ENCODE results near the gene LRFN2.

The LRFN2 gene

DNA sequence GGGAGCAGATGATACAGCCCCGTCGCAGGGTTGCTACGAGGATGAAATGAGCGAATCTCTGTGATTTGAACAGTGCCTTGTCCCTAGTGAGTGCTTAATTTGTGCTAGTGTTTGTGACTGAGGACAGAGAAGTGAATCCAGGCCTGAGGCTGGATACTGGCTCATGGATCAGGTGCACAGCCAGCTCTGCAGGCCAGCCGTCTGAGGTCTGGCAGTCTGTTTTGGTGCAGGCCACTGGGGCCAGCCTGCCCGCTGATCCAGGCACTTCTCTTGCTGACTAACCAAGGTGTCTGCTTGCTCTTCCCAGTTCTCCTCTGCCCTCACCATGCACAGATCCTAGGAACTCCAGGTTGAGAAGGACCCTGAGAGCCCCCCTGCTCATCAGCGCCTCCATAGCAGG is 181.0 kb downstream of the LRFN2 start:
- no peak for DNase-seq (ENCODE audit: low read depth in 1 of 2, low spot score in 1 of 2)

DNA sequence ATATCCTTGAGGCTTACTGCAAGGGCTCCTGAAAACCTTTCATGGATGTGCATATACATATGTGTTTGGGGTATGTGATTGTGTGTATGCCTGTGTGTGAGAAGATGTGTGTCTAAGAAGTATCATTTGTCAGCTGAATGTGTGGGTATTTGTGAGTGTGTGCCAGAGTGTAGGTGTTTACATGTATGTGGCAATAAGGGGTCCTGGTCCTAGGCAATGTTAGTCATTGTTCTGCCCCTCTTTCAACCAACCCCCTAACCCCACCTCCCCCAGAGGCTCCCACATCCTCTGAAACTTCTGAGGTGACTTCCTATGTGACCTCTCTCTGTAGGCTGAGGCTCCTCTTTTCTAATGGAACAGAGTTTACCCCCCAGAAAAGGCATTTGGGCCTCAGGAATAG is 186.4 kb downstream of the LRFN2 start:
- DNase-seq (ENCODE audit: low read depth in 1 of 2, low spot score in 1 of 2) = no peak

DNA sequence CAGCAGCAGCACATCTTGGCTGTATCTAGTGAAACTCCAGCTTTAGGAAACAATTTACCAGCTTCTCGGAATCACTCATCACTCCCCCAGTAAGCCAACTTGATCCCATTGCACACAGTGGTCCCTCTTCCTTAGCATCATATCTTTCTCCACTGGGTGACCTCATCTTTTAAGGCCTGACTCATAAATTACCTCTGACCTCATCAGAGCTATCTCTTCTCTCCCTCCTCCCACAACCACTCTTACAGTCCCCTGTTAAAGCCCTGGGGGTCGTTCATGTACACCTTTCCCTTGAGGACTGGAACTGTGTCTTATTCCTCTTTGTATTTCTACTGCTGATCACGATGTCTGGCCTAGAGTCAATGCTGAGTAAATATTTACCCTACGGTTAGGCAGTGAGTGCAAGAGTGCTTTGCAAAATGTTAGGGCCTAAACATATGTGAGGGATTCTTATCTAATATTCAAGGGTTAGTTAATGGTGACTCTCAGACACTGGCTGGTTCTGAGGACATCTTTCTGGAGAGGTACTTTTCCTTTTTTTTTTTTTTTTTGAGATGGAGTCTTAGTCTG is 187.2 kb downstream of the LRFN2 start:
- no peak for DNase-seq (ENCODE audit: low read depth in 1 of 2, low spot score in 1 of 2)

DNA sequence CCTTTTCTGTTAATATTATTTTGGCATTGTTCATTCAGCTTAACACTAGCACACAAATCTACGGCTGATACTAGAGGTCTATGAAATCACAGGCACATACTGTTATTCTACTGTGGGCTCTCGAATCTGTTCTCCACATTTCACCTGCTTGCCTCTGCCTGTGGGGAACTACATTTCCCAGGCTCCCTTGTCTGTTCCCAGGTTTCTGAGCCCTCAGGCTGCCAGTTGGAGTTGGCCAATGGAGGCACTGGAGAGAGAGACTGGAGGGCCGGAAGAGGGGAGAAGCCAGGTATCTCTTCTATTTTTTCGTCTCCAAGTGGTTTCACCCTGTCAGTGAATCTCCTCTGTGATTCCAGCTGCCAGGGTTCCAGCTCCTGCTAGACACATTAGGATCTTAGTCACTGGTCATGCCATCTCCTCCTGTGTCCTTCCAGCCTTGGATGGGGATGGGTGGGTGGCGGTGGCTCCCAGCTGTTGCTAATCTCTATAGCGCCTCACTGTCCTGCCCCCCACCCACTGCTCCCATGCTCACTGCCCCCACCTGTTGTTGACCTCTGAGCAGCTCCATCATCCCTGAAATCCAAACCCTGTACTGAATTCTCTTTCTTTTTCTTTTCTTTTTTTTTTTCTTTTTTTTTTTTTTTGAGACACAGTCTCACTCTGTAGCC is 188.2 kb downstream of the LRFN2 start:
- DNase-seq (ENCODE audit: low read depth in 1 of 2, low spot score in 1 of 2) = no peak

DNA sequence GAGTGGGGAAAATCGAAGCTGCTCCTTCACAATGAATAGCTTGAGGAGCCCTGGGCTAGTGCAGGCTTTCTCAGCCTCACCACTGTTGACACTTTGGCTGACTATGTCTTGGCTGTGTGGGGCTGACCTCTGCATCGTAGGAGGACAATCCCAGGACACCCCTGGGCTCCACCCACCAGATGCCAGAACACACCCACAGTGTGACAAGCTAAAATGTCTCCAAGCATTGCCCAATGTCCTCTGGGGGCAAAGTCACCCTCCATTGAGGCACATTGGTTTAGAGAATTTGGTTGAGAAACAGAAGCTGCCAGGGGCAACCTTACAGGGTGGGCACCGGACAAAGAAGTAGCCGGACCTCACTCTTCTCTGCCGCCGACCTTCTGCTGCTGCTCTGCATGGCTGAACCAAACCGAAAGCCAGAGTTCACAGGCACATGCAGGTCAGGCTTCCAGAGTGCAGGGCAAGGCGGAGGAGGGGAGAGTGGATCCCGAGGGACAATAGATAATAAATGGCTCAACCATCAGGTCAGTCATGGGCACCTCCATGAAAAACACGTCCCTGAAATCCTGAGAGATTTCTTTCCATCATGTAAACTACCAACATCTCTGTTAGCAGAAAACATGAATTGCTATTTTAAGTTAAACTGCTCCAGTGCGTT is 189.0 kb downstream of the LRFN2 start:
- DNase-seq (ENCODE audit: low read depth in 1 of 2, low spot score in 1 of 2) = no peak

DNA sequence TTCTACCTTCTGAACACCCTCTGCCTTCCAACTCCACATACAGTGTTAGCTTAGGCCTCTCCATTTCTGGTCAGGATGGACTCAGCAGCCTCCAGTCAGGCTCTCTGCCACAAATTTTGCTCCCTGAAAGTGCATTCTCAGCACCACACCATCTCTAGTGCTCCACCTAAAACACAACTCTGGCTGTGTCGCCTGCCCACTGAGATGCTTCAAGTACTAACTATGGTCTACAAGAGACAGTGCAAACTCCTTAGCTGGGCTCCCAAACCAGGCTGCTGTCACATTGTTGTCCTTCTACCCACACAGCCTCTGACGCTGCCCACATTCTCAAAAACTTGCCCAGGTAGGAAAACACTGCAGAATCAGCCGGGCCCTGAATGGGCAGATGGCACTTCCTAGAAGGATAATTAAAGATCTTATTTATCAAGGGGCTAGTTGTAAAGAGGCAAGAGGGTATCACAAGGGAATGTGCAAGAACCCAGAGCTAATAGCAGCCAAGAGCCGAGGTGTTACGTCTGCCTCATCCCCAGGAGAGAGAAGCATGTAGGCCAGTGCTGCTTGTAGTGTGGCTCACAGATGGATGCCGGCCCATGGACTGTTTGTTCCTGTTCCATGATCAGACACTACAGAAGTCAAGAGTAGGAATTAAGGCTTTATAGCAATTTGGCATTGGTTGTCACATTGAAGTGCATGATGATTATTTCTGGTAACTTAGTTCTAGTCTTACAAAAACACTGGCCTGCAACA is 189.7 kb downstream of the LRFN2 start:
- no peak for DNase-seq (ENCODE audit: low read depth in 1 of 2, low spot score in 1 of 2)

DNA sequence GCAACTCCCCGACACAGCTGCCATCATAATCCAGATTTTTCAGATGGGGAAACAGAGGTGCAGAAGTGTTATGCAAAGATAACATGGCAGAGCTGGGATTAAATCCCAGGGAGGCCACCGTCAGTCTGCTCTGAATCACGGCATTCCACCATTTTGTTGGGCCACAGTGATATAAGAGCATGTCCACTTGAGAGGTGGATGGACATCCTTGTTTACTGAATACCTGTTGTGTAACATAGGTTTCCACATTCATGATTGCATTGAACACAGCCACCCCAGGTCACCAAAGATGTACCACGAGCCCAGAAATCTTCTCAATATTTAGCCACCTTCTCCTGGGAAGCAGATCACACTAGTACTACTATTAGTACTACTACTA is 191.5 kb downstream of the LRFN2 start:
- no peak for DNase-seq (ENCODE audit: low read depth in 1 of 2, low spot score in 1 of 2)

DNA sequence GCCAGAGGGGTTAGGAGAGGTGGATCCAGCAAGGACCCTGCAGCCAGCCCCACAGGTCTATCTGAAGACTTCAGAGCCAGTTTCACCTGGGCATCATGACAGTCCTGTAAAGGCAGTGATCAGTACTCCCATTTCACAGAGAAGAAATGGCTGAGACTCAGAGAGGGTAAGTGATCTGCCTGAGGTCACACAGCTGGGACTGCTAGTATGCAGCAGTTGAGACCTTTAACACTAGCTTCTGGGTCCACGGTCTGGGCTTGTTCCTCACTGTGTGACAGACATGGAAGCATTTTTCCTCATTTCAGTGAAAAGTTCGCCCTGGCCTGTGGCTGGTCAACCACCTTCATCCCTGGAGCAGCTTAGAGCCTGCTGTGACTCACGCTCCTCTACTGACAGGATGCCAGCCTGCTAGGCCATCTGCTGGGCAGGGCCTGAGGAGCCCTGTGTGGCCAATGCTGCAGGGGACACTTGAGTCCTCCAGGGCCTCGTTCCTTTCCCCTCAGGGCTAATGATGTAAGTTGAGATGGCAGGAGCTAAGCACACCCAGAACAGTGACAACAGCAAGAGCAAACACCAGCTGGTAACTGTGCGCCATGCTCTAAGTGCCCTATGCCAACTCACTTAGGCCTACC is 192.0 kb downstream of the LRFN2 start:
- no peak for DNase-seq (ENCODE audit: low read depth in 1 of 2, low spot score in 1 of 2)

DNA sequence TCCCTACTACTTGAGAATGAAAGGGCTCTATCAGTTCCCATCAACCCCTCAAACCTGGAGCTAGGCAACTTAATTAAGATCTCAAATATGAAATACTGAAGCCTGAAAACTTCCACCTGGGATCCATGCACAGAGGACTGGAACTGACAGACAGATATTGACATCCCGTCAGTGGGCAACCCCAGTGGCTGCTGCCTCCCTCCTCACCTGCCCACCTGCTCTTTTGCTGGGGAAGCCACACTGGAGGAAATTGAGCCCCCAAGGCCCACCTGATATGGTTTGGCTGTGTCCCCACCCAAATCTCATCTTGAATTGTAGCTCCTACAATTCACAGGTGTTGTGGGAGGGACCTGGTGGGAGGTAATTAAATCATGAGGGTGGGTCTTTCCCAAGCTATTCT is 192.8 kb downstream of the LRFN2 start:
- no peak for DNase-seq (ENCODE audit: low read depth in 1 of 2, low spot score in 1 of 2)

DNA sequence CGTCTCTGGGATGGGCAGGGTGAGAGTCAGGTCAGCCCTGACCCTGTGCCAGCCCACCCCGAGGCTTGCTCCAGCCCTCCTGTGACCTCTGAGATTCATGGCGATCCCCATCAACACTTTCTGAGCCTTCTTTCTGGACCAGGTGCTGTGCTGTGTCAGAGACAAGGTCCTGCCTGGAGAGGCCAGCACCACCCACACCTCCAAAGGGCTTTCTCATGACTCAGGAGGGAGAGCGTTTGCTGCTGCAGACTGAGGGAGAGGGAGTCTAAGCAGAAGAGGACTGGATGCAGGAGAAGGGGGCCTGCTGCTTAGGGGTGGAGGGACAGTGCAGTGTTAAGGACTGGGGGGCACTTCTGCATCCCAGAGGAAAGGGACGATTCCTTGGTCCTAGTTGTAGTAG is 193.5 kb downstream of the LRFN2 start:
- no peak for DNase-seq (ENCODE audit: low read depth in 1 of 2, low spot score in 1 of 2)

DNA sequence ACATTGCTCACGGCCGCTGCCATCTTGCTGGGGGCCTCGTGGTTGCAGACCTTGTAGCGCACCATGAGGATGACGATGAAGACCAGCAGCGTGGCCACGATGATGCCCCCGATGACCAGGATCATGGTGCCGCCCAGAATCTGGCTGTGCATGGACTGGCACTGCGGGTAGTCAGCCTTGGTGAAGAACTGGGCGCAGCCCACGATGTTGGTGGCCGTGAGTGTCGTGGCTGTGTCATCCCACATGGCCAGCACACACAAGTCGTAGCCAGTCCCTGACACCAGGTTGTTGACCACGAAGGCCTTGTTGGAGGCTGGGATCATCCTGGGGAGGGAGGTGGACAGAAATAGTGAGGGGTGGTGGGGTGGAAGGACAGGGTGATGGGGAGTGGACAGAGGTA is 194.6 kb downstream of the LRFN2 start:
- no peak for DNase-seq (ENCODE audit: low read depth in 1 of 2, low spot score in 1 of 2)

DNA sequence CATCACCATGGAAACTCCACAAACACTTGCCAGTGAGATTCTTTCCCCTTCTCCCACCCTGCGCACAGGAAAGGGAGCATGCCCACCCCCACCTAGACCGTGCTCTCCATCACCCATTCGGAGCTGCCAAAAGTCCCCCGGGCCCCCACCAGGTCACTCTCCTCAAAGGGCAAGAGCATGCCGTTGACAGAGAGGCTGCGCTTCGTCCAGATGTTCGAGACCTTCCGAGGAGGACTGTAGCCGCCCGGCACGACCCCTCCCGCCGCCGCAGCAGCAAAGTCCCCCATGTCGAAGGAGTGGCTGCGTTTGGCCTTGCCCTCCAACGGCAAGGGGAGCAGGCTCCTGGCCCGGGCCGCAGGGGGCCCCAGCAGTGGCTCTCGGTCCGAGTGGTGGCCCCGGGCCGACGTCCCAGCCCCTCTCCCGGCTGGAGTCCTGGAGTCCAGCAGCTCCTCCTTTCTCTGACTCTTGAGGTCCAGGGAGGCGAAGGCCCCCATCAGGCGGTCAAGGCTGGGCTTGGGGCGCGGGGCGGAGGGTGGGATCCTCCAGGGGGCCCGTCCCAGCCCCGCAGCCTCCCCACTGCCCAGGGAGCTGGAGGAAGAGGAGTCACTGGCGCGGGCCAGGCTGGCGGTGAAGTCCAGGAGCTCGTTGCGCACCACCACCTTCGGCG is 195.2 kb downstream of the LRFN2 start:
- DNase-seq (ENCODE audit: low read depth in 1 of 2, low spot score in 1 of 2) = no peak

DNA sequence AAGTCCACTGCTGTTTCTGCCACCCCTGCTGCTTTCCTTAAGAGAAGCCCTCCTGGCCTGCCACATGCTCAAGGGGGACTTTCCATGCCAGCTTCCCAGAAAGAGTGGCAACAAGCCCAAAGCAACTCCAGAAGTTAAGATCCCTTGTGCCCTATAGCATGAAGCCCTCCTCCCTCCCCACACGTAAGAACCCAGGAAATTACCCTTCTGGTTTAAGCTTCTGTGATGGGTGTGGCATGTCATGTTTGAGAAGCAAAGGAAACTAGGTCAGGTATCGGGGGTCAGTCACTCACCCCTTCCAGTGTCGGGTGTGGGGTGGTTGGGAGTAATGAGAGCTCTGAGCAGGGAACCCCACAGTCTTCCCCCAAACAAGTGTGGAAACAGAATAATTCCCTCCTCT is 196.1 kb downstream of the LRFN2 start:
- no peak for DNase-seq (ENCODE audit: low read depth in 1 of 2, low spot score in 1 of 2)

DNA sequence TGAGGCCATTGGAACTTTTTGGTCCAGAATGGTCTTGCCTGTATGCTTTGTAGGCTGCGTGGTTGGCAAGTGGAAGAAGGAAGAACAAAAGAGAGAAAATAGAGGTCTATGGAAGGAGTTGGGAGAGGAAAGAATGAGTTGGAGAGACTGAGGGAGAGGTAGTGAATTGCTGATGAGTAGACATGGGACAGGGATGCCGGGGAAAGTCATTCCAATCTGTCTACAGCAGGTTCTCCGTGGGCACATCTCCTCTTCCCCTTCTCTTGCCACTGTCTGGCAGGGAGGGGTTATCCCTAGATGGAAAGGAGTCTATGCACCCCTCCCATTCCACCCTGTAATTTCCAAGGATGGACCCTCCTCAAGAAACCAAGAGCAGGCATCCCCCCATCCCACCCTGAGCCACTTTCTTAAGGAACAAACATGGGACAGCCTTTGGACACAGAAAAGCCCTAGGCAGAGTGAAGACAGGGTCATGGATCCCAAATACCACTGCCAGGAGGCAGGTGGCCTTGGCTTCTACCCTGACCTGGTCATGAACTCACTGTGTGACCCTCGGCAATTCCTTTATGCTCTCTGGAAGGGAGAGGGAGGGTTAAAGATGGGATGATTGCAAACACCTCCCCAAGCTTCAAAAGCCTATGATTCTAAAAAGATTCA is 196.9 kb downstream of the LRFN2 start:
- no peak for DNase-seq (ENCODE audit: low read depth in 1 of 2, low spot score in 1 of 2)

DNA sequence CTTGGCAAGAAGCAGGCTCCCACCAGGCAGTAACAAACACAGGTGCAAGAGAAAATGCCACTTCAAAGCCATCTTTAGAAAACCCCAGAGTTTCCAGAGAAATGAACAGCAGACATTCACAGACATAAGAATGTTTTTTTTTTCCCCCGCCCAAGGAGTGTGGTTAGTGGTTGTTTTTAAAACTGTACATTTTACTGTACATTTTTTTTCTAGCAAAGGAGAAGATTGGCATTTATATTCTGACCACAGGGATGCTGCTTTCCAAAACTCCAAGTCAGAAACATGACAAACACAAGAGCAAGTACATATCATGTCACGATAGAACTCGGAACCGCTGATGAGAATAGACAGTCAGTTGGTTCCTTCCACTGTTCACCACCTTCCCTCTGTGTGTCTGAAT is 197.9 kb downstream of the LRFN2 start:
- no peak for DNase-seq (ENCODE audit: low read depth in 1 of 2, low spot score in 1 of 2)

DNA sequence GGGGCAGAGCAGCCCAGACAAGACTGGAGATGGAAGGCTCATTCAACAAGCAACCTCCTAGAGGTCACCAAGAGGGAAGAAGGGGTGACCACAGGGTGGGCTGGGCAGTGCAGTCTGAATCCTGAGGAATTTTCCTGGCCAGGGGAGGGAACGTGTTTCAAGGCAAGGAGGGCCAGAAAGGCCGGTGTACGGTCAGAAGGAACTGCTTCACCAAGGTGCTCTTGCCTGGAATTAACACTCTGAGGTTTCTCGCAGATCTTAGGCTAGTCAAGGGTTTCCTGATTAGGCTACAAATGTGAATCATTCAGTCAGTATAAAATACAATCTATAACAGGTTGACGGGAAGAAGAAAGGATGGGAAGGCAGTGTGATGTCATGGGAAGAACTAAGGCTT is 199.3 kb downstream of the LRFN2 start:
- no peak for DNase-seq (ENCODE audit: low read depth in 1 of 2, low spot score in 1 of 2)

DNA sequence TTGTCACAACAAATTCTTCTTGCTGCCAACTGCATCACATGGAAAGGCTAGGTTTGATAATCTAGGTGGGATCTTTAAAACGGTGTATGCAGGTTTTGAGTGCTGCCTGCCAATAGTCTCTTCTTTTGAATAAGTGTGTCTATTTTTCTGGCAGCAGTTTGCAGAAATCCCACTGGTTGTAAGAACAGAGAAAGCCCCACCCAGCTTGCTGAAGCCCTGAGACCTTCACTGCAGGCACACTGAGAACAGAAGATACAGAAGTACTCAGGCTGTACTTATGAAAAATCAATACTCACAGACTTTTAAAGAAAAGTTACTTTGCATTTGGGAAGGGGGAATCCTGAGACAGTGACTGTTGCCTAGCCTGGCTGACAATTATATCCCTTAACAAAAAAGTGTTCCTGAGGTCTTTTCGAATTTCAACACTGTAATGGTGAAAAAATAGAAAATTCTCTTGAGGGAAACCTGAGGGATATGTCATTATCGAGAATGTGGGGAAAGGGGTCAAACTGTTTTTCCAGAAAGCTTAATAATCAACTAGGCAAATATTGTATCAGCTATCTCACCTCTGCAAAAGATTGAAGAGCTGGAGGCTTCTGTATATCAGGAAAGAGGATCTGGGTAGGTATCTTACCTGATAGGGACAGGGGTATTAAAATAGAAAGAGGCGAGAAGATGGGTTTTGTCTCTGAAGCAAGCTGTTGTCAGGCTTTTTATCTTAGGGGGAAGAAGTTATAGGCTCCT is 199.9 kb downstream of the LRFN2 start:
- no peak for DNase-seq (ENCODE audit: low read depth in 1 of 2, low spot score in 1 of 2)

DNA sequence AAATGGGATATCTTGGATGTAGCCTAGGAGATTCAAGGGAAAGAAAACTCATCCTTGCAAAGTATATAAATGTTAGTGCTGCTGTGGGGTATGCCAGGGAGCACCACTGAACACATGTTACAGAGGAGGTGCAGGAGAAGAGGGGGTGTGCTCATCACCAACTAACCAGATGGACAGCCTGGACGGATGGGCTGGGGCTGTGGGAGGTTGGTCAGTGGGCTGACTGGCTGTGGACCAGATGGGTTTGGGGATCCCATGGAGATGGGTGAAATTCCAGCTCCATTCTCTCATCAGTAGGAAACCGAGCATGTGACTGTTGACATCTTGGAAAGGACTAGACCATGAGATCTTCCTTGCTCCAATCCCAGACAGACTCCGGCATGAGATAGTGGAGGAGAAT is 201.0 kb downstream of the LRFN2 start:
- no peak for DNase-seq (ENCODE audit: low read depth in 1 of 2, low spot score in 1 of 2)

DNA sequence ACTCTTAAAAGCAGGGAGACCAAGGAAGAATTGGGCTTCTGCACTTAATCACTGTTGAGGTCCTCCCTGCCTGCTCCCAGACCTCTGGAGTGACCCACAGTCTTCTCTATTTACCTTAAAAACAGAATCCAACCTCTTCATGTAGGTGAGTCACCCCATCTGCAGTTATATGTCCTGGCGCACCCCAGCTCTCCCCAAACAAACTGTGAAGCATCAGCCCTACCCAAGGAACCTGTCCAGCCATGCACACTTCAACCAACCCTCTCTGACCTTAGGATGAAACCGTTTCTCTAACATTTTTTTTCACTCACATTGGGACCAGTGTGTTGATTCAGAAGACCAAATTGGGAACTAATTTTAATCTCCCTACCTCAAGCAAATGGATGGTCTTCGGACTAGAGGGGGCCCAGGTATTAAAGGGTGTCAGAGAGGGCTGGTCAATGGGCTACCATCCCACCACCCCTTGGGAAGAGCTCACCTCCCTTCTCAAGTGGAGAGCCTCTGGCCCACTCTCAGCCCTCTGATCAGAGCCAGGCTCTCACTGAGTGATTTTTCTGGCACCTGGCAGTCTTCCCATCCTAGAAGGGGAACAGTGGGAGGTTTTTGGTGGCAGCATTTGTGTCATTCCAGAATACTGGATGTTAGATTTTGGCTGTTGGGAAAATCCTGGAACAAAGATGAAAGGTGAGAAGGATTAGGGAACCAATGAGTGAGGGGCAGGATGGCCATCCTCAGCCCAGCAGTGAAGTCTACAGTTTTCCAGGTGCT is 203.6 kb downstream of the LRFN2 start:
- DNase-seq (ENCODE audit: low read depth in 1 of 2, low spot score in 1 of 2) = no peak

All from activated CD4-positive, alpha-beta T cell treated with anti-CD3 and anti-CD28 coated beads, Interleukin-2, amount 50 U/mL, for 24 hours (primary cell).